ENCODE data around the gene ITPKB.

GRCh38 chr1:226629896-226630550, 109.1 kb downstream of the ITPKB start:
- TF ChIP-seq CTCF (IDR thresholded peaks at IDR 0.05) (no peak), TAF1 (IDR thresholded peaks at IDR 0.05; ENCODE audit: borderline replicate concordance, low read depth, low read length) (no peak), TEAD4 (IDR thresholded peaks at IDR 0.05; ENCODE audit: borderline replicate concordance, insufficient read depth) (no peak), MXI1 (IDR thresholded peaks at IDR 0.05; ENCODE audit: low read depth, low read length) (no peak), EP300 (IDR thresholded peaks at IDR 0.05; ENCODE audit: borderline replicate concordance in 1 of 2, low read depth in 1 of 2, low read length in 1 of 2) (no peak), REST (IDR thresholded peaks at IDR 0.05; ENCODE audit: low read depth, low read length) (no peak), PBX3 (IDR thresholded peaks at IDR 0.05) (no peak), POLR2AphosphoS5 (IDR thresholded peaks at IDR 0.05; ENCODE audit: low read depth, low read length) (no peak), YY1 (IDR thresholded peaks at IDR 0.05; ENCODE audit: low read depth) (no peak), GABPA (IDR thresholded peaks at IDR 0.05; ENCODE audit: low read depth) (no peak), MAX (IDR thresholded peaks at IDR 0.05; ENCODE audit: low read depth) (no peak)
